HG02588 (cell line): ENCODE results near the gene RNPEP.
"Not testable (repeated sequence)": the region's sequence is repeated elsewhere in the genome, so short reads cannot be mapped to it uniquely, and the experiment has no call there.

ENCODE experiments used
- ATAC-seq: cut with Tn5 transposase; IDR thresholded peaks from one replicate; pipeline ENCODE4 v1.9.1; 2021; ENCODE audit warnings: mild to moderate bottlenecking, moderate library complexity; ENCODE audit not compliant: unreplicated experiment

RNPEP gene

DNA sequence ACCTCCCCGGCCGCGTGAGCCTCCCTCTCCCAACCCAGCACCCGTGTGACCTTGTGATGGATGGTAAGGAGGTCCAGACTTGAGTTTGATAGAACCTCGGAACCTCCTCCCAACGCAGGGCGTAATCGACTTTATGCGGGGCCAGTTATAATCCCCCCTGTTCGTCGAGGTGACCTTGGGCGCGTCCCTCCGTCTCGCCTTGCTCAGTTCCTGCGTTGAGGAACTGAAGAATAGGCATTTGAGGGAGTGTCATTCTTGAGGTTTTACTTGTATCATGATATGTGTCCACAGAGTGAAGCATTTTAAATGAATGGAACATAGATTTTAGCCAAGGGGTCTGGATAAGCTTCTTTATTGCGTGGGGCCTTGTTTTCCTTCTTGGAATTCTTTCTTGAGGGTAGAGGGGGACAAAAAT is 26.7 kb upstream of the RNPEP start:
- ATAC-seq = peak; percentile 32

DNA sequence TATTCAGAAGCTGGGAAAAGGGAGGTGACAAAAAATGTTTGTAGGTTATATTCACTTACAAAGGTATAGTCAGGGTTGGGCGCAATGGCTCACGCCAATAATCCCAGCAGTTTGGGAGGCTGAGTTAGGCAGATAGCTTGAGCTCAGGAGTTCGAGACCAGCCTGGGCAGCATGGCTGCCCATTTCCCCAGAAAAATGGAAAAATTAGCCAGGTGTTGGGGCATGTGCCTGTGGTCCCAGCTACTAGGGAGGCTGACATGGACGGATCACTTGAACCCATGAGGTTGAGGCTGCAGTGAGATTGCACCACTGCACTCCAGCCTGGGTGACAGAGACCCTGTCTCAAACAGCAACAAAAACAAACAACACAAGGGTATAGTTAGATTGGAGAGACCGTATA is 24.1 kb upstream of the RNPEP start:
- no peak for ATAC-seq

DNA sequence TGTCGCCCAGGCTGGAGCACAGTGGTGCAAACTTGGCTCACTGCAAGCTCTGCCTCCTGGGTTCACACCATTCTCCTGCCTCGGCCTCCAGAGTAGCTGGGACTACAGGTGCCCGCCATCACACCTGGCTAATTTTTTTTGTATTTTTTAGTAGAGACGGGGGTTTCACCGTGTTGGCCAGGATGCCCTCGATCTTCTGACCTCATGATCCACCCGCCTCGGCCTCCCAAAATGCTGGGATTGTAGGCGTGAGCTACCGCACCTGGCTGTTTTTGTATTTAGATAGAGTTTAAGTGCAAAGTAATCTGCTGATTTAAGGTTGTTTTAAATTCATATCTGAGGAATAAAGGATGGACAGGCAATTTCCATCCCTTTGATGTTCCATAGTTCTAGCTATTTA is 20.1 kb upstream of the RNPEP start:
- ATAC-seq = not testable (repeated sequence)

DNA sequence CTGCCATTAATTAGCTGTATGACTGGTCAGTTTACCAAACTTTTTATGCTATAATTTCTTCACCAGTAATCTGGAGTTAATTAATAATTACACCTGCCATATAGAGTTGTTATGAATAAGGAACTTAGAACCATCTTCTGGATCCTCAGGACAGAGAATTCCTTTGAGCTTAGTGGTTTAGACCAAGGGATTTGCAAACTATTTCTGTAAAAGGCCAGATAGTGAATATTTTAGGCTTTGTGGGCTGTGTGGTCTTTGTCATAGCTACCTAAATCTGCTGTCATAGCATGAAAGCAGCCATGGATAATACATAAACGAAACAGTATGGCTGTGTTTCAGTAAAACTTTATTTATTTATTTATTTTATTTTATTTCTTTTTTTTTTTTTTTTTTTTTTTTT is 18.2 kb upstream of the RNPEP start:
- ATAC-seq = no peak

DNA sequence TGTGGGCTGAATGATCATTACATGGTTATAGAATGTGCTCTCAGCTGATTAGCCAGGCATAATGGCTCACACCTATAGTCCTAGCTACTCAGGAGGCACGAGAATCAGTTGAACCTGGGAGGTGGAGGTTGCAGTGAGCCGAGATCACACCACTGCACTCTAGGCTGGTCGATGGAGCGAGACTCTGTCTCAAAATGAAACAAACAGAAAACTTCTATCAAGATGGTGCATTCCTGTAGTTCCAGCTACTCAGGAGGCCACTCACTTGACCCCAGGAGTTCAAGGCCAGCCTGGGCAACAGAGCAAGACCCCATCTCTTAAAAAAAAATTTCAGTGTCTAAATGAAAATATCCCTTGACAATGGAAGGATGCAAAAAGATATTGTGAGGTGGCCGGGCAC is 16.3 kb upstream of the RNPEP start:
- ATAC-seq = no peak

DNA sequence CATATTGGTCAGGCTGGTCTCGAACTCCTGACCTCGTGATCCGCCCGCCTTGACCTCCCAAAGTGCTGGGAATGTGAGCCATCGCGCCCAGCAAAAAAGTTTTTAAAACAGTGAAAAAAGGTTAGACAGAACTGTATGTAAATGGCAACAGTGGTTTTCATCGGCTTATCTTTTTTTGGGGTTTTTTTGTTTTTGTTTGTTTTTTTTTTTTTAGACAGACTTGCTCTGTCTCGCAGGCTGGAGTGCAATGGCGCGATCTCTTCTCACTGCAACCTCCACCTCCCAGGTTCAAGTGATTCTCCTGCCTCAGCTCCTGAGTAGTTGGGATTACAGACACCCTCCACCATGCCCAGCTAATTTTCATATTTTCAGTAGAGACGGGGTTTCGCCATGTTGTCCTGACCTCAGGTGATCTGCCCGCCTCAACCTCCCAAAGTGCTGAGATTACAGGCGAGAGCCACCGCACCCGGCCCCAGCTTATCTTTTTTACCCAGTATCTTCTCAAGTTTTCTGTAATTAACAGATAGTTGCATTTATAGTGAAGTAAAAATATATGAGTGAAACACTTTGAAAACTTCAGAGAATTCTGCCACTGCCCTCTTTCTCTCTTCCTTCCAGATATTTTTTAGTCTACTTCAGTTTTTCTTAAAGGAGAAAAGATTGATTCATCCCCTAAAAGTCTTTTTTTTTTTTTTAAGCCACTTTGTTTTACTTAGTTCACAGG is 14.1 kb upstream of the RNPEP start:
- no peak for ATAC-seq

DNA sequence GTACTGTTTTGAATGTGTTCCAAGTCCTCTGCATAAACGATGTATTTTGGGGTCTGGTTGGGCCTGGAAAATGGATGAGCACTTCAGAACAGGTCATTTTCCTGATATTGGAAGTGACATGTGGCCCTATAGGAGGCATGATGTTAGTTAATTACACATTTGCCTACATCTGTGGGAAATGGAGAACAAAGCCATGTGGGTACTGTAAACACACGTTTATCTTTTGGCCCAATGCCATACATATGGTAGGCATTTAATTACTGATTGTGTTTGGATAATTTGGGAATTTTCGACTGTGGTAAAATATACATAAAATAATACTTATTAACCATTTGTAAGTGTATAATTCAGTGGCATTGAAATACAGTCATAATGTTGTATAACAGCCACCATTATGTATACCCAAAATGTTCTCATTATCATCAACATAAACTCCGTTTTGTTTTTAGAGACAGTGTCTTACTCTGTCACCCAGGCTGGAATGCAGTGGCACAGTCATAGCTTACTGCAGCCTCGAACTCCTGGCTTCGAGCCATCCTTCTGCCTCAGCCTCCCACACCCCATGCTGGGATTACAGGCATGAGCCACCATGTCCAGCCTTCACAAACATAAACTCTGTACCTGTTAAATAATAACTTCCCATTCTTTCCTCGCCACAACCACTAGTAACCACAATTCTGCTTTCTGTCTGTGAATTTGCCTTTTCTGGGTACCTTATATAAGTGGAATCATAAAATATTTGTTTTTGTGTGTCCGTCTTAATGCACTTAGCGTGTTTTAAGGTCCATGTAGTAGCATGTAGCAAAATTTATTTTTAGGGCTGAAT is 11.9 kb upstream of the RNPEP start:
- no peak for ATAC-seq

DNA sequence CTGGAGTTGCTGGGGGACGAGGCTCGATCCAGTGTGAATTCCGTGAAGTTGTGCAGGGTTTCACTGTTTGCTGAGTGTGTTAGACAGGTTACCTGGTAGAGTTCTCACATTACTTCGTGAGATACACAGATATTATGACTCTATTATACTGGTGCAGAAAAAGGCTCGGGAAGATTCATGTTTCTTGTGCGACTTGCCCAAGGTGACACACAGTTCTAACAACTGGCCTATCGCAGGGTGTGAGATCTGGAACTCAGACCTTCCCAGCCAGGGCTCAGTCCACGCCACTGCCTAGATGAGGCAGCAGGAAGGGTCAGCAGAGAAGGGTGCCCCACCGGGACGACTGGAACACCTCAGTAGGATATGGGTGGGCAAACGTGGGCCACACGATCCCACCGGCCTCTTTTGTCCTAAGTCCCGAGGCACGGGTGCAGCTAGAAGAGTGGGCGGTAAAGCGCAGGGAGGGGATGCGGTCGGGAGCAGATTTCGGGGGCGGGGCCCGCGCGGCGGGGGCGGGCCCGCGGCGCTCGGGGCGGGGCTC is 296 bp upstream of the RNPEP start:
- no peak for ATAC-seq

DNA sequence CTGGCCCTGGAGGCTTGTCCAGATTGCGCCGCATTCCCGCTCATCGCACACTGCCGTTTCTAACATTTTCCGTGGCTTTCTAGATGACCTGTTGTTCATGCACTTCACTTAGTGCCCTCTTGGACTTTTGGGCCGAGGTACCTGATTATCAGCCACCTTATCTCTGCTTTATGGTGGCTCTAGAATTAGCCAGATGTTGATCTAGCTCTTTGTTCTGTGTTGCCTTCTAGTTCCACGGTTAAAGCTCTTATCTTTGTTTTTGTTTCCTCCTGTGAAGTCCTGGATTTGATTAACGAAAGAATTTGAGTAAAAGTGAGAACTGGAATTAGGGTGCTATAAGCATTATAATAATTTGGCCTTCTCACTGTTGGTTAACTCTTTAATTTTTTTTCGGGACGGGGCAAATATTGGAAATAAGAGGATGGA is 945 bp downstream of the RNPEP start:
- ATAC-seq = peak; percentile 9

DNA sequence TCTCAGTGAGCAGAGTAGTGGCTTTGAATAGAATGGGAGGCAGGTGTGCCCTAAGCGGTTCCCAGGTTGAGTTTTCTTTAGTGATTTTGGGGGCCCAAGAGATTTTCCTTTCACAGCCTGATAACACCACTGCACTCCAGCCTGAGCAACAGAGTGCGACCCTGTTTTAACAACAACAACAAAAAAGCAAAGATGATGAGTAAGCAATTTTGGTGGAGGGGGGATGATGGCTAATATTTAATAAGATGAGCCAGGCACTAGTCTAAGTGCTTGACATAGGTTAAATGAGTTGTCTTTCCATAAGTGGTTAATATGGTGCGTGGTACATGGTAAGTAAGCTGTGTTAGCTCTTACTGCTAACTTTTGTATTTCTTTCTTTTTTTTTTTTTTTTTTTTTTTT is 2.0 kb downstream of the RNPEP start:
- no peak for ATAC-seq

DNA sequence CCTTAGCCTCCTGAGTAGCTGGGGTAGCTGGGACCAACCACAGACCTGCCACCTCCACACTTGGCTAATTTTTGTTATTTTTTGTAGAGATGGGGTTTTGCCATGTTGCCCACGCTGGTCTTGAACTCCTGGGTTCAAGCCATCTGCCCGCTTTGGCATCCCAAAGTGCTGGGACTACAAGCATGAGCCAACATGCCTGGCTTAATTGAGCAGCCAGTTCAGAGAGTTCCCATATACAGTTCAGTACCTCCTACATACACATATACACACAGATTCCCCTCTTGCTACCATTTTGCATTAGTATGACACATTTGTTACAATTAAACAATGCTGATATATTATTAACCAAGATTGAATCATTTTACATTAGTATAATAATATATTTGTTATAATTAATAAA is 2.9 kb downstream of the RNPEP start:
- no peak for ATAC-seq

DNA sequence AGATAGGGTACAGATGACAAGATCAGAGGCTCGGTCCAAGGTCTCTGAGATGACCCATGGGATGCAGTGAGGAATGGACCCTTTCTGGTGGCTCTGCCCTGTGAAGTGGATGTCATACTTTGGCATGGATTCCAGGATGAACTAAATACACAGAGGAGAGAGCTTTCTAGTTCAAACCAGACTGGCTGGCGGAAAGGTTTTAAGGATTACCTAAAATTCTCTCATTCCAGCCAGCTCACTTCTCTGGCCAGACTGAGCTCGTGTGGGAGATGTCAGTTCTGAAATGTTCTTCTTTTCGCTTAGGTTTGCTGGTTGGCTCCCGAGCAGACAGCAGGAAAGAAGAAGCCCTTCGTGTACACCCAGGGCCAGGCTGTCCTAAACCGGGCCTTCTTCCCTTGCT is 6.2 kb downstream of the RNPEP start:
- no peak for ATAC-seq

DNA sequence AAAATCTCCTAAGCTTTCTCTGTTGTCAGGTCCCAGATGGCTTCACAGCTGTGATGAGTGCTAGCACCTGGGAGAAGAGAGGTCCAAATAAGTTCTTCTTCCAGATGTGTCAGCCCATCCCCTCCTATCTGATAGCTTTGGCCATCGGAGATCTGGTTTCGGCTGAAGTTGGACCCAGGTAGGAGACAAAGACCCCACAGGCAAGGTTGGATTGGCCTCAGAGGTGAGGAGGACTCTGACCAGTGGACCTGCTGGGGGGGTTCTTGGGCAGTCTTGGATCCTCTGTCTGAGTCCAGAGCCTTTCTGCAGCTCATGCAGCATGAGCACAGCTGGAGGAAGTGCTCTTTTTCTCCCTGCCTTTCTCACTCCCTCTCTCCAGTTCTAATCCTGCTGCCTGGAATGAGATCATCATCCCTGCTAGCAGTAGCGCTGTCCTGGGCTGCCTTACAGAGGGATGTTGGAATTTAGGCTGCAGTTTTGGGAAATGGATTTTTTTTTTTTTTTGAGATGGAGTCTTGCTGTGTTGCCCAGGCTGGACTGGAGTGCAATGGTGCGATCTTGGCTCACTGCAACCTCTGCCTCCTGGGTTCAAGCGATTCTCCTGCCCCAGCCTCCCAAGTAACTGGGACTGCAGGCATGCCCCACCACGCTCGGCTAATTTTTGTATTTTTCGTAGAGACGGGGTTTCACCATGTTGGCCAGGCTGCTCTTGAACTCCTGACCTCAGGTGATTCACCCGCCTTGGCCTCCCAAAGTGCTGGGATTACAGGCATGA is 7.1 kb downstream of the RNPEP start:
- ATAC-seq = no peak

DNA sequence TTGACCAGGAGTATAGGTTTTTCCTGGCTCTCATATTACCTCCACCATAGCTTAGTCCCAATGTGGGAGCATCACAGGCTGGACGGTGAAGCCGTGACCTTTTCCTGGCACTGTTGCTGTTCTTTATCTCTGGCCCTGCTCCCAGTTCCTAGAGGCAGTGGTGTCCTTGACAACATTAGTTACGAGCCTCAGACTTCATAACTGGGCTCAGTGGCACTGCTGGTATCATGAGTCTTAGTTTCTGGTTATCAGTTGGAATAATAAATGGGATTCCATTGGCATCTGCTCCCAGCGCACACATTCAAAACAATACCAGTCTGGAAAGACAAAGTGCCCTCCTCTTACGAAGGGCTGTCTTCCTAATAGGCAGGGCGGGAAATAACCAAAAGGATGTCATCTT is 8.0 kb downstream of the RNPEP start:
- no peak for ATAC-seq

DNA sequence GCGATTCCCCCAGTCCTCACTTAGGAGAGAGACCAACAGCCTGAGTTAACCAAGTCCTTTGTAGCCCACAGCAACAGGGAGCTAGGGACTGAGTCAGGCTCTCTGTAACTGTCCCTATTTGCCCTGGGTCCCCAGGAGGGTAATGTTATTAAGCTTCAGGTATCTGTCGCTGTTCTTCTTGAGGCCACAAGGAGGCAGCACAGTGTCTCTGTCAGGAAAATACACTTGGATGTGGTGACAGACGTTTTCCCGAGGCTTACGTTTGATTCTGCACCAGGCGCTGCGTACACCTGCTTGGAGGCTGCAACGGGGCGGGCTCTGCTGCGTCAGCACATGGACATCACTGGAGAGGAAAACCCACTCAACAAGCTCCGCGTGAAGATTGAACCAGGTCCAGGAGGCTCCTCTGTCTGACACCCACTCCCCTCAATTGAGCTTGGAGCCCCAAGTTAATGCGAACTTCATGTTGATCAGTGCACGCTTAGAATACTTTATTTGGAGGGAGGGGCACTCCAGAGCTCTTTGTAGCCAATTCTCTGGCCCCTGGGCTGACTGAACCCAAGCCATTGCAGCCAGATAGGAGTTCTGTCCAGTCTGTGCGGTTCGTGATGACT is 17.3 kb downstream of the RNPEP start:
- ATAC-seq = no peak

DNA sequence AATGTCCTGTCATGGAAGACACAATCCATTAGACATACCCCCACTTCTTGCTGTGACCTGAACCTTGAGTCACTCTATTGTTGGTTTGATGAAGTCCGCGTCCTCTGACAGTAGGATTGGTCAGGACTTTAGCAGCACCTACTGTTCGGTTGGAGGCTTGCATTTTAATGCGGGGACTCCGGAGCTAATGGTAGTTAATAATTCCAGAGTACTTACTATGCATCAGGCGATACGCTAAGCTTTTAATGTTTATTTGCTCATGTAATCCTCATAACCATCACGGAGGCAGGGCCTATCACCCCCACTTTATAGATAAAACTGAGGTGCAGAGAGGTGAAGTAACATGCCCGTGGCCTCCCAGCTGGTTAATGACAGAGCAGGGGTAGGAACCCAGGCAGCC is 20.1 kb downstream of the RNPEP start:
- no peak for ATAC-seq

DNA sequence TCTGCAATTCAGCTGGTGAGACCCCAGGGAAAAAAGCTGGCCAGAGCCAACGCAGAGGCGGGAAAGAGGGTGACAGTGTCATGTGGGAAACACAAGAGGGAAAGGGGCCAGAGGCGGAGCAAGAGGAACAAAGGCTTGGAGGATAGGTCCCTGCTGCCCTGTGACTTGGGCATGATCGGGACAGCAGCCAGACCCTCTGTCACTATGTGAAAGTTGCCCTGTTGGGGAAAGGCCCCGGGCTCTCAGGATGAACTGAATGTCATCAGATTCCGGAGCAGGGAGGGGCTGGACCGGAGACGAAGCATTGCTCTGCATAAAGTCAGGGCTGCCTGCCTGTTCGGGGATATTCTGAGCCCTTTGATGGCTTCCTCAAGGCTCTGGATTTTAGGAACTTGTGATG is 22.3 kb downstream of the RNPEP start:
- no peak for ATAC-seq

DNA sequence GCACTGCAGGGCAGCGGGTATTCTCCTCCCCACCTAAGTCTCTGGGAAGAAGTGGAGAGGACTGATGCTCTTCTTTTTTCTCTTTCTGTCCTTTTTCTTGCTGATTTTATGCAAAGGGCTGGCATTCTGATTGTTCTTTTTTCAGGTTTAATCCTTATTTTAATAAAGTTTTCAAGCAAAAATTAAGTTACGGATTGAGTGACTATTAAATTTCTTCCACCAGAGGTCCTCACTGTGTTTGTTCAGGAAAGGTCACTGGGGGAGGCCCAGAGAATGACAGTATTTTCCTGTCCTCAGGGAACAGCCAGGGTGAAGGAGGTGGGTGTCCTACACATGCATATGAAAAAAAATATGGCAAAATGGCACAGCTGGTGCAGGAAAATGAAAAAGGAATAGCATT is 23.5 kb downstream of the RNPEP start:
- no peak for ATAC-seq

DNA sequence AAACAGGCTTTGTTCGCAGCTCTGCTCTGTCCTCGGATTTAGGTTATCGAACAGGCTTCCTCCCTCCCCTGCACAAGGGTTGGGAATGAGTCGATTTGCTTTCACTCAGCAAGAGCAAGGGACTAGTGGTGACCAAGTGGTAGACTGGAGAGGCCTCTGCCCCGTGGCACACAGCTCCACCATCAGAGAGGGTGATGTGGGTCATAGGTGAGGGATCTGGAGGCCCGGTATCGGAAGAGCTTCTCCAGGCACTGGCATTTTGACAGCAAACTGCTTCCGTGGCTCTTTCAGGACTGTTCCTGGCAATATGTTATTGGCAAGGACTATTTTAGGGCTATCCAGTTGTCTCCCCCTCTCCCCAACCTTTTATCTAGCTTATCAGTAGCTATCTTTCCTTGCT is 24.9 kb downstream of the RNPEP start:
- ATAC-seq = no peak

DNA sequence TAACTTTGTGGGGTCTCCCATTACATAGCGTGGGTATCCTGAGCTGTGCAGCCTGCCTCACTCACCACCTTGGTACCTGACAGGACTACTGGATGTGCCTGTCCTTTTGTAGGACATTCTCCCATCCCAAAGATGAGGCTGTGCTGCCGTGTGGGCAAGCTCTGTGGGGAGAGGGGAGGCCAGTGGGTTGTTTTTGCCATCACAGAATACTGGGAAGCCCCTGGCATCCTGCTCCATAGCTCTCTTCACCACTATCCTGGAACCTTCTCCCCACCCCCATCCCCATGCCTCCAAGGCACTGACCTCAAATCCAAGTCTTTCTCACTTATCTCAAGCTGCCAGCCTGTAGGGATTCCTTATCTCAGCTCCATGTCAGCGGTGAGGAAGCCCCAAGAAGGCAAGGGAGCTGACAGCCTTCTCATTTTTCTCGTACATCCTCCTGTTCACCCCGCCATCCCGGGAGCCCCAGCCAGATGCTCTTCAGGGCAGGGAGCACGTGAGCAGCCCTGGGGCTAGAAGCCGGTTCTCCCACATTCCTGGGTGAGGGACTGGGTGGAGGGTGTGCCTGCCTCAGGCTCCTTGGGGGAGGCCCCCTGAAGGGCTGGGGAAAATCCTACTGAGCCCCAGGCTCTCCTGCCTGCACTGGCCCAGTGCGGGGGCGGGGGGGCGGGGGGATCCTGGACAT is 25.5 kb downstream of the RNPEP start:
- no peak for ATAC-seq
